Caco-2 (cell line): ENCODE results near the gene ECHS1. TPM values are rescaled to one million over a fixed set of nuclear protein-coding genes. Genes with fewer than 3 reads are reported as not detected.

Experiments used
- BruUV-seq: library from RNA; stranded (reverse); fragments of 400-500 nt; replicated peaks from 2 replicates; lab custom pipeline; 2021; lab: Mats Ljungman, UMichigan
- CTCF ChIA-PET: fragments of 300-600 bp; sonication (Branson Sonifier 250); formaldehyde crosslinking; loops from one replicate; lab custom pipeline; 2022; ENCODE audit warnings: antibody characterized with exemption; lab: Charles Lee
- POLR2A ChIA-PET: fragments of 300-600 bp; sonication (Branson Sonifier 250); formaldehyde crosslinking; loops from one replicate; lab custom pipeline; 2022; ENCODE audit warnings: antibody characterized with exemption; lab: Charles Lee
- DNase-seq, 2 experiments: peaks; one replicate each; pipeline versions ENCODE4 v3.0.0 to v3.0.0-alpha.2; 2020 to 2022
- H3K27me3 ChIP-seq: replicated peaks from 2 replicates; pipeline ENCODE4 v1.6.0; 2011; ENCODE audit warnings: low read length; ENCODE audit not compliant: control insufficient read depth, insufficient read depth
- H3K36me3 ChIP-seq: 2 replicates; pipeline ENCODE4 v1.5.1; 2011; ENCODE audit warnings: low read length; ENCODE audit not compliant: control insufficient read depth, insufficient read depth
- H3K4me1 ChIP-seq: fragments of 250-450 bp; sonication (Bioruptor Pico); 2 replicates; pipeline ENCODE4 v1.5.1; 2020; ENCODE audit warnings: mild to moderate bottlenecking
- H3K4me3 ChIP-seq: 2 replicates; pipeline ENCODE4 v1.5.1; 2011; ENCODE audit warnings: low read depth, mild to moderate bottlenecking, control low read depth, low read length
- H3K9me3 ChIP-seq: fragments of 250-450 bp; sonication (Bioruptor Pico); 2 replicates; pipeline ENCODE4 v1.5.1; 2020; ENCODE audit warnings: mild to moderate bottlenecking, moderate library complexity
- H3K27ac Mint-ChIP-seq: one replicate; pipeline ENCODE4 v1.8.0; 2022; ENCODE audit warnings: mixed read lengths; ENCODE audit not compliant: unreplicated experiment
- H3K27me3 Mint-ChIP-seq: one replicate; pipeline ENCODE4 v1.8.0; 2022; ENCODE audit warnings: mixed read lengths; ENCODE audit not compliant: insufficient read depth, unreplicated experiment
- H3K36me3 Mint-ChIP-seq: one replicate; pipeline ENCODE4 v1.8.0; 2022; ENCODE audit warnings: mild to moderate bottlenecking, mixed read lengths; ENCODE audit not compliant: insufficient read depth, unreplicated experiment
- H3K4me1 Mint-ChIP-seq: one replicate; pipeline ENCODE4 v1.8.0; 2022; ENCODE audit warnings: low read depth, mixed read lengths; ENCODE audit not compliant: unreplicated experiment
- H3K4me3 Mint-ChIP-seq: one replicate; pipeline ENCODE4 v1.8.0; 2022; ENCODE audit warnings: mild to moderate bottlenecking, moderate library complexity, mixed read lengths; ENCODE audit not compliant: unreplicated experiment
- H3K9me3 Mint-ChIP-seq: one replicate; pipeline ENCODE4 v1.8.0; 2022; ENCODE audit warnings: mixed read lengths; ENCODE audit not compliant: unreplicated experiment
- intact Hi-C: fragments of 100-400 bp; cut with micrococcal nuclease; formaldehyde crosslinking; loops from one replicate; pipeline ENCODE4 v1.10.0; 2022; ENCODE audit not compliant: unreplicated experiment
- total RNA-seq: library from RNA; stranded (reverse); gene quantifications from 2 replicates; pipeline ENCODE4 v1.2.3, GENCODE V29; 2022
- TF ChIP-seq, protein P1 (sequence below), 2 experiments: fragments of 200-600 bp in 1 of 2; IDR thresholded peaks; 1 replicate in 1 of 2; 2 replicates in 1 of 2; pipeline versions ENCODE4 v1.5.1 to v1.8.0; 2011 to 2022; ENCODE audit warnings: antibody characterized with exemption in 1 of 2, control low read depth in 1 of 2, inconsistent platforms in 1 of 2, low read depth in 1 of 2, low read length in 1 of 2, mild to moderate bottlenecking in 1 of 2, moderate library complexity in 1 of 2; ENCODE audit not compliant: insufficient read depth in 1 of 2, severe bottlenecking in 1 of 2, unreplicated experiment in 1 of 2

The ECHS1 gene
- total RNA-seq, 1 experiment from 2014 or later: 247 TPM

- peaks cover 4% of the 10 kb centered on the region for H3K27me3 ChIP-seq
- BruUV-seq: no TSS peak
- H3K36me3 Mint-ChIP-seq: peaks cover 6% of the 10 kb centered on the region
- H3K36me3 ChIP-seq: no peaks in the 10 kb centered on the region
- no peak overlapping the region for H3K4me3 Mint-ChIP-seq
- peaks cover 24% of the 10 kb centered on the region; the same call in 1 of the 2 replicates for H3K9me3 ChIP-seq
- peaks cover 28% of the 10 kb centered on the region for H3K4me1 ChIP-seq
- TF ChIP-seq, protein P1, sequence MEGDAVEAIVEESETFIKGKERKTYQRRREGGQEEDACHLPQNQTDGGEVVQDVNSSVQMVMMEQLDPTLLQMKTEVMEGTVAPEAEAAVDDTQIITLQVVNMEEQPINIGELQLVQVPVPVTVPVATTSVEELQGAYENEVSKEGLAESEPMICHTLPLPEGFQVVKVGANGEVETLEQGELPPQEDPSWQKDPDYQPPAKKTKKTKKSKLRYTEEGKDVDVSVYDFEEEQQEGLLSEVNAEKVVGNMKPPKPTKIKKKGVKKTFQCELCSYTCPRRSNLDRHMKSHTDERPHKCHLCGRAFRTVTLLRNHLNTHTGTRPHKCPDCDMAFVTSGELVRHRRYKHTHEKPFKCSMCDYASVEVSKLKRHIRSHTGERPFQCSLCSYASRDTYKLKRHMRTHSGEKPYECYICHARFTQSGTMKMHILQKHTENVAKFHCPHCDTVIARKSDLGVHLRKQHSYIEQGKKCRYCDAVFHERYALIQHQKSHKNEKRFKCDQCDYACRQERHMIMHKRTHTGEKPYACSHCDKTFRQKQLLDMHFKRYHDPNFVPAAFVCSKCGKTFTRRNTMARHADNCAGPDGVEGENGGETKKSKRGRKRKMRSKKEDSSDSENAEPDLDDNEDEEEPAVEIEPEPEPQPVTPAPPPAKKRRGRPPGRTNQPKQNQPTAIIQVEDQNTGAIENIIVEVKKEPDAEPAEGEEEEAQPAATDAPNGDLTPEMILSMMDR (IDR thresholded peaks at IDR 0.05; ENCODE audit: insufficient read depth in 1 of 2, low read depth in 1 of 2, low read length in 1 of 2, severe bottlenecking in 1 of 2, unreplicated experiment in 1 of 2): no peak
- no peak overlapping the region for H3K27ac Mint-ChIP-seq
- DNase-seq: no peak
- H3K27me3 Mint-ChIP-seq: peaks cover 8% of the 10 kb centered on the region
- H3K9me3 Mint-ChIP-seq: no peaks in the 10 kb centered on the region
- POLR2A ChIA-PET: no interaction called here
- intact Hi-C loops: no loop called here
- no peak overlapping the region for H3K4me3 ChIP-seq
- H3K4me1 Mint-ChIP-seq: peaks cover 5% of the 10 kb centered on the region
- CTCF ChIA-PET: no interaction called here
Measured at GRCh38 chr10:133338080-133339071, 34.8 kb downstream of the ECHS1 start.

GRCh38 chr10:133337370-133337725 is 35.8 kb downstream of the ECHS1 start:
- intact Hi-C loops: no loop called here
- CTCF ChIA-PET: no interaction called here

More at GRCh38 chr10:133337370-133337725, 35.8 kb downstream of the ECHS1 start:
- peaks cover 18% of the 10 kb centered on the region for H3K27me3 Mint-ChIP-seq
- H3K4me1 Mint-ChIP-seq: no peaks in the 10 kb centered on the region
- no peak overlapping the region for H3K4me3 ChIP-seq
- peaks cover 6% of the 10 kb centered on the region for H3K36me3 Mint-ChIP-seq
- H3K27me3 ChIP-seq: peaks cover 4% of the 10 kb centered on the region
- POLR2A ChIA-PET: no interaction called here
- H3K36me3 ChIP-seq: no peaks in the 10 kb centered on the region
- peaks cover 29% of the 10 kb centered on the region for H3K9me3 ChIP-seq
- BruUV-seq: no TSS peak
- H3K4me3 Mint-ChIP-seq: no peak overlapping the region
- H3K4me1 ChIP-seq: peaks cover 22% of the 10 kb centered on the region
- H3K9me3 Mint-ChIP-seq: no peaks in the 10 kb centered on the region
- H3K27ac Mint-ChIP-seq: no peak overlapping the region
- no peak for DNase-seq
- TF ChIP-seq, protein P1 (IDR thresholded peaks at IDR 0.05; ENCODE audit: insufficient read depth in 1 of 2, low read depth in 1 of 2, low read length in 1 of 2, severe bottlenecking in 1 of 2, unreplicated experiment in 1 of 2): no peak
